Prostate gland (tissue), 2 donors: Measurements from ENCODE around the gene RPL7A.

Experiments
- CTCF ChIP-seq, 4 experiments: fragments of 200-600 bp in 2 of 4; fragments of 450-650 bp in 2 of 4; sonication (generic) in 2 of 4; IDR thresholded peaks; 1 replicate in 3 of 4; 2 replicates in 1 of 4; pipeline ENCODE4 v1.5.1; 2016 to 2019; ENCODE audit warnings: antibody characterized with exemption in 4 of 4, mild to moderate bottlenecking in 2 of 4, moderate library complexity in 2 of 4
- POLR2AphosphoS5 ChIP-seq: sonication (generic); formaldehyde crosslinking; IDR thresholded peaks from one replicate; pipeline ENCODE4 v1.6.1; 2017; ENCODE audit warnings: antibody characterized with exemption

GRCh38 chr9:133367778-133368177 is 19.8 kb downstream of the RPL7A start:
- no peak for TF ChIP-seq POLR2AphosphoS5
- TF ChIP-seq CTCF (IDR thresholded peaks at IDR 0.05) = no peak
